NCI-H187 (cell line): ENCODE measurements around the gene FNDC3A.
"Not testable (repeated sequence)": the region's sequence is repeated elsewhere in the genome, so short reads cannot be mapped to it uniquely, and the experiment has no call there.

Experiments
- DNase-seq, 2 experiments: peaks; one replicate each; lab custom pipeline; 2025; lab: John Stamatoyannopoulos, UW

The FNDC3A gene

DNA sequence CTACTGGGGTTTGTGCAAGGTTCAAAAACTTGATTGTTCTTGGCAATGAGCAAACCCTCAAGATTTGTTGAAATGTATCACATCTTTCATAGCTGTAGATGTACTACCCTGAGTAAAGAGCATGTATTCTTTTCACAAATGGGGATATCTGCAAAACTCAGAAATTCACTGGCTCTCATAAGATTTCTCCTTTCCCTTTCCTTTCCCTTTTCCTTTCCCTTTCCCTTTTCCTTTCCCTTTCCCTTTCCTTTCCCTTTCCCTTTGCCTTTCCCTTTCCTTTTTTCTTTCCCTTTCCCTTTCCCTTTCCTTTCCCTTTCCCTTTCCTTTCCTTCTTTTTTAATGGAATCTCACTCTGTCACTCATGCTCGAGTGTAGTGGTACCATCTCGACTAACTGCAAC lies 69.1 kb downstream of the FNDC3A start:
- no peak for DNase-seq

DNA sequence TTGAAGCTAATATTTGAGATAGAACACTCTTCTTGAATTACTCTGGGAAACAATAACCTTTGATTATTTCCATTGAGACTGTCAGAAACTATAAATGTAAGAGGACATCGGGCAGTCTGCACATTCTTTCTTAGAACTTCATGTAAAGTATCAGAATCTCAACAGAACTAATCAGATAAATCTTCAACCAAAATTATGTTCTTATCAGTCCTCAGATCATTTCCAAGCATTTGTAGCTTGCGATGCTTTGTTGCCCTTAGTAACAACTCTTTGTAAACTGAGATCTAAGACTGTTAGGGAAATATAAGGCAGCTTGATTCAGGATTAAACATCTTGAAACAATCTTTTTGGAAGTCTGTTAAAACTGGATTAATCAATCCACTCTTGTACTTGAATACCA lies 70.3 kb downstream of the FNDC3A start:
- no peak for DNase-seq

DNA sequence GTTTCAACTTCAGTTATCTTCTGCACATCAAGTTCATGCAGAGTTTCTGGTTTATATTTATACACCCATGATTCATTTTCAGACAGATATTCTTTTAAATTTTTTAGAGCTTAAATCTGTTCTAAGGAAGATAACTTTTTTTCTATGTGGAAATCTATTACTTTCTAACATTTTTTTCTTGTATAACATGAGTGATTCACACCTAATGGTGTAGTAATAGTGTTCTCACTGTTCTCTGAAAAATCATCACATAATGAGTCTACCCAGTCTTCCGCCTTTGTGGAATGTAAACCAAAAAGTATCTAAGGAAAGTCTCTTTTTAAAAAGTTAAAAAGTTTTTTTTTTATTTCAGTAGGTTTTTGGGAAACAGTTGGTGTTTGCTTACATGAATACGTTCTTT lies 70.8 kb downstream of the FNDC3A start:
- no peak for DNase-seq

DNA sequence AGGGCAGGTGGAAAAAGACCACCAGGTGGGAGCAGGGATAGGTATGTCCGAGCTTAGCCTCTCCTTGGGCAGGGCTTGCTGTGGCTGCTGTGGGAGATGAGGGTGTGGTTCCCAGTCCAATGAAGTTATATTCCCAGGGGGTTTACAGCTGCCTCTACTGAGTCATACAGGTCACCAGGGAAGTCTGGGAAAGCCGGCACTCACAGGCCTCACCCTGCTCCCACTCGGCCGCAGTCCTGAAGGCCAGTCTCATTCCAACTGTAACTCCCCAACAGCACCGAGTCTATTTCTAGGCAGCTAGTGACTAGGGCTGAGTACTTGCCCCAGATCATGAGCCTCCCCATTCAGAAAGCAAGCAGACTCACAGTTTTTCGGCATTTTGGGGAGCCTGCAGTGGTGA lies 77.1 kb downstream of the FNDC3A start:
- no peak for DNase-seq

DNA sequence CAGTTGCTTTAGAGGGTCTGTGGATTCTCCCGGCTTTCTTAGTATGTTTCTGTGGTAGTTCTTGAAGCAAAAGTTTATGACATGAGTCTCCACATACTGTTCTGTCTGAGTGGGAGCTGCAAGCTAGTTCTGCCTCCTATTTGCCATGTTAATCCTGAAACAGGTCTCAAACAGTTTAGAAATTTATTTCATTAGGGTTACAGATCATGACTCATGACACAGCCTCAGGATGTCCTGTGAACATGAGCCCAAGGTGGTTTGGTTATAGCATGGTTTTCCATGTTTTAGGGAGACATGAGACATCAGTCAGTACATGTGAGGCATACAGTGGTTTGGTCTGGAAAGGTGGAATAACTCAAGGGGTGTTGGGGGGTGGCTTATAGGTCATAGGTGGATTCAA lies 77.5 kb downstream of the FNDC3A start:
- no peak for DNase-seq

DNA sequence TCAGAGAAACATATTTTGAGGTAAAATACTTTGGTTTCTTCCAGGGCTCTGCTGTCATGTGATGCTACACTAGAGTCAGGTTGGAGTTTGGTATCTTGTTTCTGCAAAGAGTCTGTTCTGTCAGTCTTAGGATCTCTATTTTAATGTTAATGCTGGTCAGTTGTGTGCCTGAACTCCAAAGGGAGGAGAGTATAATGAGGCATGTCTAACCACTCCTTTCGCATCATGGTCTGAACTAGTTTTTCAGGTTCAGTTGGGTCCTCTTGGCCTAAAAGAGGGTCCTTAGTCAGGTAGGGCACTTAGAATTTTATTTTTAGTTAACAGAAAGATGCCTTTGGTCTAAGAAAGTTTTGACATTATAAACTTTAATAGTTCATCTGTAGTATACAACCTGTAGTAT lies 78.2 kb downstream of the FNDC3A start:
- DNase-seq = no peak

DNA sequence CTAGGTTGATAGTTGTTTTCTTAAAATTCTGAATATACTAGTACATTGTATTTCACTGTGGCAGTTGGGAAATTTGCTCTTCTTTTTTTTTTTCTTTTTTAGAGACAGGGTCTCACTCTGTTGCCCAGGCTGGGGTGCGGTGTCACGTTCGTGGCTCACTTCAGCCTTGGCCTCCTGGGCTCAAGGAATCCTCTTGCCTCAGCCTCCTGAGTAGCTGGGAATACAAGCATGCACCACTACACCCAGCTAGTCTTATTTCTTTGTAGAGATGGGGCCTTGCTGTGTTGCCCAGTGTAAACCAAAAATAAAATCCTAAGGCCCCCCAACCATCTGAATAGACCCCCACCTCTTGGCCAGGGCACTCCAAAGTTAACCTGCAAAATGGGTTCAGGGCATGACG lies 79.3 kb downstream of the FNDC3A start:
- DNase-seq = no peak

DNA sequence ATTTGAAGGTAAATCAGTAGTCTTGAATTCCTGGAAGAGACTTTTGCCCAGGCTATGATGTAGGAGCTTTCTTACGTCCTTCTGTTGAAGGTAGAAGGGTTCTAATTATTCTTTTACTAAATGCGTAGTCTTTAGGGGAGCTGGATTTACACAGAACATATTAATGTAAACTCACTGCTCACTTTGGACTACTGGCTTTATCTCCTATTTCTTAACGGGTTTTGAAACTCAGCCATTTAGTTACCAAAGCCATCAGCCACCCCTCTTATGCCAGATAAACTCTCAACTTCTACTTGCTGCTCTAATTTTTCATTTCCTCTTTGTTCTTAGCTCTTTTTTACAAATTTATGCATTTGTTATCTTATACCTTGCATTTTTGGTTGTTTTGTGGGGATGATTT lies 81.5 kb downstream of the FNDC3A start:
- no peak for DNase-seq

DNA sequence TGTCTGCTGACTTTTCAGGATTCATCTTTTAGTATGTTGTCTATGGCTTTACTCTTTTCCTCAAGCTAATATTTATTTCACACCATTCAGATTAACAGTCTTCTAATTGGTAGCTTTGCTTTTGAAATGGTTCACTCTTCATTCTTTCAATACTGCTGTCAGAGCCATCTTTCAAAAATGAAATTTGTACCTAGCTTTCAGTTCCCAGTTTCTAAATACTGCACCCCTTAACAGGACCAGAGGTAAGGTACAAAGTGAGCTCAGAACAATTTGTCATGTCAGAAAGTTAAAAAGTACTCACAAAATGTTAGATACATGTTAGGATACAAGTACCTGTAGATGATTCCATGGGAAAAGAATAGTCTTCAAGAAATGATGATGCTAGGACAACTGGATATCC lies 83.0 kb downstream of the FNDC3A start:
- no peak for DNase-seq

DNA sequence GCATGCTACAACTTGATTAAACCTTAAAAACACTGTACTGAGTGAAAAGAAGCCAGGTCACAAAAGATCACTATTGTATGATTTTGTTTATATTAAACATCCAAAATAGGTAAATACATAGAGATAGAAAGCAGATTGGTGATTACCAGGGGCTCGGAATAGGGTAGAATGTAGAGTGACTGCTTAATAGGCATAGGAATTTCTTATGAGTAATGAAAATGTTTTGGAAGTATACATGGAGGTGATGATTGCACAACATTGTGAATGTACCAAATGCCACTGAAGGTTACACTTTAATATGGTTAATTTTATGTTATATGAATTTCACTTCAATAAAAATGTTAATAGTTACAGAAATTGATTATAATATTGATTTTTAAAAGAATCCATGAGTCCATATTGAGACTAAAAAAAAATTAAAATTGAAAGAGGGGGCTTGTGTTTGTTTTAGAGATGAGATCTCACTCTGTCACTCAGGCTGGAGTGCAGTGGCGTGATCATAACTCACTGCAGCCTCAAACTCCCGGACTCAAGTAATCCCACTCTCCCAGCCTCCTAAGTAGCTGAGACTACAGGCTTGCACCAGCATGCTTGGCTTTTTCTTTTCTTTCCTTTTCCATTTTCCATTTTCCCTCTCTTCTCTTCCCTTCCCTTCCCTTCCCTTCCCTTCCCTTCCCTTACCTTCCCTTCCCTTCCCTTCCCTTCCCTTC lies 85.1 kb downstream of the FNDC3A start:
- DNase-seq = no peak

DNA sequence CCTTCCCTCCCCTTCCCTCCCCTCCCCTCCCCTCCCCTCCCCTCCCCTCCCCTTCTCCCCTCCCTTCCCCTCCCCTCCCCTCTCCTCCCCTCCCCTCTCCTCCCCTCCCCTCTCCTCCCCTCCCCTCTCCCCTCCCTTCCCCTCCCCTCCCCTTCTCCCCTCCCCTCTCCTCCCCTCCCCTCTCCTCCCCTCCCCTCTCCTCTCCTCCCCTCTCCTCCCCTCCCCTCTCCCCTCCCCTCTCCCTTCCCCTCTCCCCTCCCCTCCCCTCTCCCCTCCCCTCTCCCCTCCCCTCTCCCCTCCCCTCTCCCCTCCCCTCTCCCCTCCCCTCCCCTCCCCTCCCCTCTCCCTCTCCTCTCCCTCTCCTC lies 85.7 kb downstream of the FNDC3A start:
- not testable (repeated sequence) for DNase-seq

DNA sequence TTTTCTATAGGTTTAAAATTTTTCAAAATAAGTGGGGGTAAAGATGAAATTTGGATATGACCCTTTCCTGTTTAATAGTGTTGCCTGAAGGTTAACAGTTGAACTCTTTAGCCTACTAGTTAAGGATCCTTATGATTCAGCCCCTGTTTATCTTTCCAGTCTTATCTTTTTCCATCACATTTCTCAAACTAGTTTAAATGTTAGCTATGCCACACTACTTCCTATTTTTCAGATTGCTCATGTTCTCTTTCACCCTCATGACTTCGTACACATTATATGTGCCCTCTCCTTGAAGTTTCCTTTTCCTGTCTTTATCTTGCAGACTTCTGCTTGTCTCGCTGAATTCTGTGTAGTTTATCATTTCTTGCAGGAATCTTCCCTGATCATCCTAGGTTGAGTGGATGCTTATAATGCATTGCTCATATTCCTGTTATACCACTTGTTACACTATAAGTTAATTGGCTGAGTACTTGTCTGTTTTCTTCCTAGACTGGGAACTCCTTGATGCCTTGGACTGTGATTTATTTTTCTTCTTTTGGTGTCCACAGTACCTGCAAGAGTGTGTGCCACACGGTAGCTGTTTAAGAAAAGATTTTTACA lies 86.7 kb downstream of the FNDC3A start:
- DNase-seq = no peak

DNA sequence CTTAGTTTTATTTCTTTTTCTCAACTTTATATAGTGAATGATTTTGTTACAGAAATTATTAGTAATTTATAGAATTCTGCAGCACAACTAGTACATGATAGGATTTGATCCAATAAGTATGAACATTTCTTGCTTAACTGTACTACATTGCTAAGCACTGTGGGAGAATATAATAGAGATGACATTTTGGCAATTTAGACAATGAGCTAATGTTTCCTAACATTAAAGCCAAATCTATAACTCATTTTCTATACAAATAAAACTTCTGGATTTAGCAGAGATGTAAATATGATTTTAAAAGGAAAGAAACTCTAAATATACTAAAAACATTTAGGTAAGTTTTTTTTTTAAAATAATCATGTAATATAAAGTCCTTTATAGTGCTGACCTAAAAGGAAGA lies 87.3 kb downstream of the FNDC3A start:
- DNase-seq = no peak

DNA sequence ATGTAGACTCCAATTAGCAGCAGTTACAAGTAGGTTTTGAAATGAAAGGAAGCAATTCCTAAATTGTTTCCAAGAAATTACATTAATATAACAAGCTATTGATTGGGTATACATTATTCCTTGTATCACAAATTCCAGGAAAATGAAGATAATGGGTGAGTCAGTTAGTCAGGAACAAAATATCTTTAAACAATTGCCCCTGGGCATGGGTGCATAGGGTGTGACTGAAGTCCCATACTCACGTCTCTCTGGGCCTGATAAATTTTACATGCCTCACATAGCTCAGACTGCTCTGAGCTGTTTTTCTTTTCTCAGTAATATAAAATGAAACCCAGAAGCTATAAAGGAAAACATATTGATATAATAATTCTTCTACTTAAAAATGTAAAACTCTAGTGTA lies 87.8 kb downstream of the FNDC3A start:
- DNase-seq = no peak

DNA sequence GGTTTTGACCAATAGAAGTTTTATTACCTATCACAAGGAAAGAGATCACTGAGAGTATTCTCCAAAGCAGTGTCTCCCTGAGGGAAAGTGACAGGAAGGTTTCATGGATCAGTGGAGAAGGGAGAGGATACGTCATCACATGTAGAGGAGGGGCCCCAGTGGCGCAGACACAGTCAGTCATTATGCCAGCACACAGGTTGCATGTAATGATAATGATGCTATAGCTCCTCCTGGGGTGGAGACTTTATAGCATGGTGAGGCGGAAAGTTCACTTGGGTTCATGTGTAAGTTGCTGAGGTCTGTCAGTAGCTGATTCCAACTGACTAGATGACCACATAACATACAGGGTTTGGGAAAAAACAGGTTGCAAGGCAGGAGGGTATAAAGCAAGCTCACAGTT lies 88.8 kb downstream of the FNDC3A start:
- no peak for DNase-seq

DNA sequence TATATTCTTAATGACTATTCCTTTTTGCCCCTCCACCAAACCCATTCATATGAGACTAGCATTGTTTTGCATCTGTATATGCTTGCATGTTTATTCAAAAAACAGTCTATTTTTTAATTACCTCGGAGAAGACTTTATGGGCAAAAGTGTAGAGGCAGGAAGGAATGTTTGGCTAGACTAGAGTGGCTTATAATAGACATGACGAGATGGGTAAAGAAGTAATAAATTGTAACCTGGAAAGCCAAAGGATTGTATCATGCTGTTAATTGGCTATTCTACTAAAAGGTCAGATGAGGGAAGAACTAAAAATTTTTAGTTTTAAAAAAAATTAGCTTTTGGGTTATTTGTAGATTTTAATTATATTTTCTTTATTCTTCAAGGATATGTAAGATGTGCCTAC lies 91.1 kb downstream of the FNDC3A start:
- DNase-seq = no peak

DNA sequence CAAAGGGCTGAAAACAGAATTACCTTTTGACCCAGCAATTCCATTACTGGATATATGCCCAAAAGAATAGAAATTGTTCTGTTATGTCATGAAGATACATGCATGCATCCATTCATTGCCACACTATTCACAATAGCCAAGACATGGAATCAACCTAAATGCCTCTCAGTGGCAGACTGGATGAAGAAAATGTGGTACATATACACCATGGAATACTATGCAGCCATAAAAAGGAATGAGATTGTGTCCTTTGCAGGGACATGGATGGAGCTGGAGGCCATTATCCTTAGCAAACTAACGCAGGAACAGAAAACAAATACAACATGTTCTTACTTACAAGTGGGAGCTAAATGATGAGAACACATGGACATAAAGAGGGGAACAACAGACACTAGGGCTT lies 92.8 kb downstream of the FNDC3A start:
- DNase-seq = not testable (repeated sequence)

DNA sequence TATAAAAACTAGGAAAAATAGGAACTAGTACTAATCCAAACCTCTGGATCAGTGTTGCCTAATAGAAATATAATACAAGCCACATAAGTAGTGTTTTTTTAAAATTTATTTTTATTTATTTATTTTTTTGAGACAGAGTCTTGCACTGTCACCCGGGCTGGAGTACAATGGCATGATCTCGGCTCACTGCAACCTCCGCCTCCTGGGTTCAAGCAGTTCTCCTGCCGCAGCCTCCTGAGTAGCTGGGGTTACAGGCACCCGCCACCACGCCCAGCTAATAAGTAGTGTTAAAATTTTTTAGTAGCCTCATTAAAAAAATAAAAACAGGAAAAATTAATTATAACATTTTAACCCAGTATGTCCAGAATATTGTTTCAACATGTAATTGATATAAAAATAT lies 94.3 kb downstream of the FNDC3A start:
- DNase-seq = not testable (repeated sequence)

DNA sequence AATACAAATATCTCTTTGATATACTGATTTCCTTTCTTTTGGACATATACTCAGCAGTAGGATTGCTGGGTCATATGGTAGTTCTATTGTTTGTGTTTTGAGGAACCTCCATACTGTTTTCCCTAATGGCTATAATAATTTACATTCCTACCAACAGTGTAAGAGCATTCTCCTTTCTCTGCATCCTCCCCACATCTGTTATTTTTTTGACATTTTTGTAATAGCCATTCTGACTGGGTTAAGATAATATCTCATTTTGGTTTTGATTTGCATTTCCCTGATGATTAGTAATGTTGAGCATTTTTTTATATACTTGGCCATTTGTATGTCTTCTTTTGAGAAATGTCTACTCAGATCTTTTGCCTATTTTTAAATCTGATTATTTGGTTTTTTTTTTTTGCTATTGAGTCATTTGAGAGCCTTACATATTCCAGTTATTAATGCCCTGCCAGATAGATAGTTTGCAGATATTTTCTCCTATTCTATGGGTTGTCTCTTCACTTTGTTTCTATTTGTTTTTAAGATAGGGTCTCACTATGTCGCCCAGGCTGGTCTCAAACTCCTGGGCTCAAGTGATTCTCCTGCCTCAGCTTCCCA lies 95.7 kb downstream of the FNDC3A start:
- no peak for DNase-seq

DNA sequence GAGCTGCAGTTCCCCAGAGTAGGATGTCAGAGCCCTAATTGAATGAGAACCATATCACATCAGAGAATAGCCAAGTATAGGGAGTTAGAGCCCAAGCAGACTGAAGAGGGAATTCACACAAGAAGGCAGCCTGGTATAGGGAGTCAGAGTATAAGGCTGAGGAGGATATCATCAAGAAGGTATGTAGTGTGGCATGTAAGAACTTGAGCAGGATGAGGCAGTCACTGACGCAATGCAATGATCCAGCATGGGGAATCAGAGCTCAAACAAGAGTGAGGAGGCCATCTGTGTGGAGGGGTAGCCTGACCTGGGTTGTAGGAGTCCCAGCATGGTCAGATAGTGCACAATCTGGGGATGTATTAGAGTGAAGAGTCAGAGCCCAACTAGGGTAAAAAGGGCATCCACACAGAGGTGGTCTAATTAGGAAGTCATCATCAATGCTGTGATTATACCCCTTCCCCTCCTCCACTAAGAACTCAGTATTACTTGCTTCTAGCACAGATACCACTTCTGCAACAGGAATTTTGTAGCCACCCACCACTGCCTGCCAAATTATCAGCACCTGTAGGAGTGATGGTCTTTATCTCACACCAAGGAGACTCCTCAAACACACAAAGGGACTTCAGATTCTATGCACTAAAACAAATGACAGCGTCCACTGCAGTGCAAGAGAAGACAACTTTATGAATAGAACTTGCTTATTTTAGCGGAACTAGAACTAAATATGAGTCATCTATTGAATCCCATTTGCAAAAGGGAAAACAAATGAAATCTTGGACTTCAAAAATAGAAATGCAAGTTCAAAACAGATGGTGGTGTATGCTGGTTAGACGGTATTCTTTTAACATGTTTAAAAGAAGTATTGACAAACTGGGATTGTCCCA lies 107.2 kb downstream of the FNDC3A start:
- no peak for DNase-seq

DNA sequence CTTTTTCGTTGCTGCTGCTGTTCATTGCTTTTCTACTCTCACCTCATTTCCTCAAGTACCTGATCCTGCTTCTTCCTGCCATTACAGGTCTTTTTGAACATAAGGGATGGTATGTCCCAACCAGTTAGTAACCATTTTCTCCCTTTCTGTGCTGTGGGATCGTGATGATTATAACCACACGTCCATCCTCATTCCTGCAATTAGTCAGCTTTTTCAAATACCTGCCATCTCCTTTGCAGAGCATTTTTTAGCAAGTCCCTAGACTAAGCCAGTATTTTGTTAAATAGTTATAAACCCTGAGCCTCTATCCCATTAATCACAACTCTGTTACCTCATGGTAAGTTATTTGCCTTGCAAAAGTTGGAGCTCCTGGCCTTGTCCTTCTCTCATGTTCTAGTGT lies 109.2 kb downstream of the FNDC3A start:
- no peak for DNase-seq

DNA sequence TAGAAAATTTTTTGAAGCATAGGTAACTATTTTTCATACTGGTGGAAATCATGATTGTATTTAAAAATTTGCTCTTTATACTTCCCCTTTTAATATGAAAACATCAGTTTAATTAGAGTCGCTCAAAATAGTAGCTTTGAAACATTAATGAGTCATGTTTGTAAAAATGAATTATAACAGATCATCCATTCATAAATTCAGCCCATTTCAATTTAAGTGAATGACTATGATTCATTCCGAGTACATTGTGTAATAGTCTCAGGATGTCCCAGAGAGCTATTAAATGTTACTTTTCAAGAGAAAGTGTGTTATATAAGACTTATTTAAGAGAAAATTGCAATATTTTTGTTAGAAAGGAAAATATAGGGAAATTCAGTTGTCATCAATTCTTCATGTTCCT lies 111.0 kb downstream of the FNDC3A start:
- DNase-seq = no peak

DNA sequence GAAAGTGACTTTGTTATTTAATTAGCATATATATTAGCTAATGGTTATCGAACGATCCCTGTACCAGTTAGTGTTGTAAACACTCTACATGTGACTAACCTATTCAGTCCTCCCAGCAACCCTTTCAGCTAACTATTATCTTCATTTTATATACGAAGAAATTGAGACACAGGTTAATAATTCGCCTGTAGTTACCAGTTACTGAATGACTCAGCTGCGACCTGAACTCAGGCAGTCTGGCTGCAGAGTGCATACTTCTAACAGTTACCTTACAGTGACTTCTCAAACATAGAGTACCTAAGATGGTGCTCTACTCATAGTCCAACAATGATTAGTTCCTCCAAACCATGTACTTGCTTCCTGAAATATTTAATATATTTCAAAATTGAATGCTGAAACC lies 117.7 kb downstream of the FNDC3A start:
- no peak for DNase-seq
